RWPE2 (cell line): Measurements from ENCODE around the gene PRRC2A.

Source experiments
- ATAC-seq: fragments of 200-7000 bp; cut with Tn5 transposase; 3 replicates; pipeline ENCODE4 v1.9.1; 2021; ENCODE audit warnings: low read depth
- DNase-seq: peaks from one replicate; pipeline ENCODE4 v3.0.0-alpha.2; 2020; ENCODE audit warnings: low spot score
- H3K27ac ChIP-seq: fragments of 450-650 bp; 2 replicates; pipeline ENCODE4 v1.5.1; 2017; ENCODE audit warnings: mild to moderate bottlenecking; ENCODE audit not compliant: poor library complexity, severe bottlenecking
- H3K27me3 ChIP-seq: fragments of 250-450 bp; sonication (Bioruptor Pico); 2 replicates; pipeline ENCODE4 v1.5.1; 2021; ENCODE audit warnings: mild to moderate bottlenecking, moderate library complexity; ENCODE audit not compliant: insufficient read depth, poor library complexity, severe bottlenecking
- H3K36me3 ChIP-seq: fragments of 250-450 bp; sonication (Bioruptor Pico); 2 replicates; pipeline ENCODE4 v1.5.1; 2020; ENCODE audit warnings: low read depth, mild to moderate bottlenecking, moderate library complexity
- H3K4me1 ChIP-seq: fragments of 250-450 bp; sonication (Bioruptor Pico); 2 replicates; pipeline ENCODE4 v1.5.1; 2021; ENCODE audit warnings: mild to moderate bottlenecking, moderate library complexity; ENCODE audit not compliant: insufficient read depth, poor library complexity, severe bottlenecking
- H3K4me3 ChIP-seq: fragments of 250-450 bp; sonication (Bioruptor Pico); 2 replicates; pipeline ENCODE4 v1.5.1; 2021; ENCODE audit warnings: mild to moderate bottlenecking, moderate library complexity; ENCODE audit not compliant: severe bottlenecking
- H3K9me3 ChIP-seq: fragments of 250-450 bp; sonication (Bioruptor Pico); 2 replicates; pipeline ENCODE4 v1.5.1; 2021; ENCODE audit warnings: mild to moderate bottlenecking, moderate library complexity; ENCODE audit not compliant: severe bottlenecking
- CTCF ChIP-seq: fragments of 450-650 bp; IDR thresholded peaks from one replicate; pipeline ENCODE4 v1.5.1; 2017; ENCODE audit warnings: mild to moderate bottlenecking, moderate library complexity; ENCODE audit not compliant: poor library complexity, severe bottlenecking

Gene PRRC2A

GRCh38 chr6:31658158-31658688 is 37.7 kb downstream of the PRRC2A start:
- ATAC-seq (no peak), DNase-seq (no peak)
- Histone ChIP-seq H3K4me3 (no peak overlapping the region), H3K27me3 (no peaks in the 10 kb centered on the region), H3K27ac (no peak overlapping the region), H3K9me3 (no peaks in the 10 kb centered on the region), H3K4me1 (peaks cover 1% of the 10 kb centered on the region), H3K36me3 (peaks cover 4% of the 10 kb centered on the region)
- TF ChIP-seq CTCF: no peak

- H3K36me3 ChIP-seq: peaks cover 11% of the 10 kb centered on the region
- peaks cover 10% of the 10 kb centered on the region for H3K4me1 ChIP-seq
- no peaks in the 10 kb centered on the region for H3K27me3 ChIP-seq
- H3K9me3 ChIP-seq: no peaks in the 10 kb centered on the region
- no peak for DNase-seq
- H3K4me3 ChIP-seq: peak overlapping the region; percentile 50
- TF ChIP-seq CTCF: no peak
- no peak for ATAC-seq
- peak overlapping the region; percentile 68 for H3K27ac ChIP-seq
Observed at GRCh38 chr6:31658983-31659648, 38.6 kb downstream of the PRRC2A start.

- TF ChIP-seq CTCF: no peak
- Histone ChIP-seq H3K9me3 (no peaks in the 10 kb centered on the region), H3K27me3 (no peaks in the 10 kb centered on the region), H3K27ac (peak overlapping the region; percentile 68), H3K4me3 (peak overlapping the region; percentile 50), H3K4me1 (peaks cover 13% of the 10 kb centered on the region), H3K36me3 (peaks cover 11% of the 10 kb centered on the region)
- DNase-seq (no peak), ATAC-seq (peak; percentile 19)
Observed at GRCh38 chr6:31659649-31660380, 39.3 kb downstream of the PRRC2A start.

- DNase-seq: peak; percentile 86
- TF ChIP-seq CTCF: no peak
- Histone ChIP-seq H3K36me3 (peaks cover 11% of the 10 kb centered on the region), H3K27me3 (no peaks in the 10 kb centered on the region), H3K9me3 (no peaks in the 10 kb centered on the region), H3K27ac (peak within 1 kb of the TSS; percentile 68), H3K4me3 (peak within 1 kb of the TSS; percentile 50), H3K4me1 (peaks cover 13% of the 10 kb centered on the region)
- ATAC-seq: peak; percentile 82
Observed at GRCh38 chr6:31660381-31661261, 40.1 kb downstream of the PRRC2A start, which contains the start of gene C6orf47. C6orf47 (minus strand) TSS chr6:31660778; CDS start chr6:31659947, 831 bp downstream.
